ENCODE results near the gene CPLANE2.

DNA sequence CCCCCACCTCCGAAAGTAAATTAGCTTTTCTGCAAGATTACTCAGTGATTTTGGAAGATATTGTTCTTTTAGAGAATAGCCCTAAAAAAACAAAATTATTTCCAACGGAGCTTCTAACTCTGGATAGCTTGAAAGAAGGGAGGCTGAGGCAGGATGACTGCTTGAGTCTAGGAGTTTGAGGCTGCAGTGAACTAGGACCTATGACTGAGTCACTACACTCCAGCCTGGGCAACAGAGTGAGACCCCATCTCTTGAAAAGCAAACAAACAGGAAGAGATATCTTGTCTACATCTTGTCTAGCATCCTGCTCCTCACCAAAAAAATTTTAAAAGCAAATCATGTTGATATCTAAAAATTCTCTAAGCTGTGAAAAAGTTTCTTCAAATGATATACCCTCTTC lies 42.2 kb upstream of the CPLANE2 start:
- TF ChIP-seq, protein P1, sequence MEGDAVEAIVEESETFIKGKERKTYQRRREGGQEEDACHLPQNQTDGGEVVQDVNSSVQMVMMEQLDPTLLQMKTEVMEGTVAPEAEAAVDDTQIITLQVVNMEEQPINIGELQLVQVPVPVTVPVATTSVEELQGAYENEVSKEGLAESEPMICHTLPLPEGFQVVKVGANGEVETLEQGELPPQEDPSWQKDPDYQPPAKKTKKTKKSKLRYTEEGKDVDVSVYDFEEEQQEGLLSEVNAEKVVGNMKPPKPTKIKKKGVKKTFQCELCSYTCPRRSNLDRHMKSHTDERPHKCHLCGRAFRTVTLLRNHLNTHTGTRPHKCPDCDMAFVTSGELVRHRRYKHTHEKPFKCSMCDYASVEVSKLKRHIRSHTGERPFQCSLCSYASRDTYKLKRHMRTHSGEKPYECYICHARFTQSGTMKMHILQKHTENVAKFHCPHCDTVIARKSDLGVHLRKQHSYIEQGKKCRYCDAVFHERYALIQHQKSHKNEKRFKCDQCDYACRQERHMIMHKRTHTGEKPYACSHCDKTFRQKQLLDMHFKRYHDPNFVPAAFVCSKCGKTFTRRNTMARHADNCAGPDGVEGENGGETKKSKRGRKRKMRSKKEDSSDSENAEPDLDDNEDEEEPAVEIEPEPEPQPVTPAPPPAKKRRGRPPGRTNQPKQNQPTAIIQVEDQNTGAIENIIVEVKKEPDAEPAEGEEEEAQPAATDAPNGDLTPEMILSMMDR (conservative IDR thresholded peaks at IDR 0.05), result no peak
- TF ChIP-seq ZFX (IDR thresholded peaks at IDR 0.05), result no peak
